Glutamatergic neuron (in vitro differentiated cells): Measurements from ENCODE around the gene C2CD5. TPM values are rescaled to one million over a fixed set of nuclear protein-coding genes. Genes with fewer than 3 reads are reported as not detected.
"Not testable (repeated sequence)": the region's sequence is repeated elsewhere in the genome, so short reads cannot be mapped to it uniquely, and the experiment has no call there.

Experiments used
- DNase-seq: peaks from one replicate; pipeline ENCODE4 v3.0.0; 2022
- H3K27ac Mint-ChIP-seq: one replicate; pipeline ENCODE4 v1.8.0; 2020; ENCODE audit warnings: mild to moderate bottlenecking, mixed read lengths, inconsistent platforms; ENCODE audit not compliant: unreplicated experiment
- H3K27me3 Mint-ChIP-seq: one replicate; pipeline ENCODE4 v1.8.0; 2020; ENCODE audit warnings: mild to moderate bottlenecking, moderate library complexity, mixed read lengths, inconsistent platforms; ENCODE audit not compliant: unreplicated experiment
- H3K36me3 Mint-ChIP-seq: one replicate; pipeline ENCODE4 v1.8.0; 2020; ENCODE audit warnings: mild to moderate bottlenecking, mixed read lengths, inconsistent platforms; ENCODE audit not compliant: unreplicated experiment
- H3K4me1 Mint-ChIP-seq: one replicate; pipeline ENCODE4 v1.8.0; 2020; ENCODE audit warnings: mild to moderate bottlenecking, low read depth, mixed read lengths, inconsistent platforms; ENCODE audit not compliant: unreplicated experiment
- H3K4me3 Mint-ChIP-seq: one replicate; pipeline ENCODE4 v1.8.0; 2020; ENCODE audit warnings: mild to moderate bottlenecking, mixed read lengths, inconsistent platforms; ENCODE audit not compliant: unreplicated experiment
- H3K9me3 Mint-ChIP-seq: one replicate; pipeline ENCODE4 v1.8.0; 2020; ENCODE audit warnings: mild to moderate bottlenecking, moderate library complexity, mixed read lengths, inconsistent platforms; ENCODE audit not compliant: unreplicated experiment
- total RNA-seq: library from RNA; stranded (reverse); fragmentation: NEBNext Ultra II Directional; extraction: Animal tissue kit (Norgen Biotek cat#: 25700); gene quantifications from one replicate; pipeline ENCODE4 v1.2.1, GENCODE V29; 2021; ENCODE audit not compliant: unreplicated experiment
- TF ChIP-seq, protein P1 (sequence below): fragments of 200-600 bp; sonication (generic); IDR thresholded peaks from one replicate; pipeline ENCODE4 v1.5.0; 2021; ENCODE audit not compliant: partially characterized antibody, unreplicated experiment

The C2CD5 gene
- total RNA-seq, 1 donor from 2014 or later = 104 TPM

DNA sequence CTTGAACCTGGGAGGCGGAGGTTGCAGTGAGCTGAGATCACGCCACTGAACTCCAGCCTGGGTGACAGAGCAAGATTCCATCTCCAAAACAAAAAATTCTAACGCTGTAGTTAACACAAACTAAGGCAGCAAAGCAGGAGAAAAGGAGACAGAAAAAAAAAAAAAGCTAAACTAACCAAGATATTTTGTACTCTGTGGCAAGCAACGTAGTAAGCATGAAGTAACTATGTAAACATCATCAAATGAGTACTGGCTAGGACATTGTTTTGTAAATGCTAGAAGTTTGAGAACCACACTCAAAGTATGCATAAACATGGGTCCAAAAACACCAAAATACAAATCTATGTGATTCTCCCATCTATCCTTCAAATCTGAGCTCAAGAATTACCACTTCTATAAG lies 44.2 kb downstream of the C2CD5 start:
- no peak for DNase-seq
- Mint-ChIP-seq H3K36me3 (no peaks in the 10 kb centered on the region), H3K27ac (no peak overlapping the region), H3K4me1 (peaks cover 2% of the 10 kb centered on the region), H3K4me3 (no peak overlapping the region), H3K27me3 (no peaks in the 10 kb centered on the region), H3K9me3 (no peaks in the 10 kb centered on the region)
- TF ChIP-seq, protein P1, sequence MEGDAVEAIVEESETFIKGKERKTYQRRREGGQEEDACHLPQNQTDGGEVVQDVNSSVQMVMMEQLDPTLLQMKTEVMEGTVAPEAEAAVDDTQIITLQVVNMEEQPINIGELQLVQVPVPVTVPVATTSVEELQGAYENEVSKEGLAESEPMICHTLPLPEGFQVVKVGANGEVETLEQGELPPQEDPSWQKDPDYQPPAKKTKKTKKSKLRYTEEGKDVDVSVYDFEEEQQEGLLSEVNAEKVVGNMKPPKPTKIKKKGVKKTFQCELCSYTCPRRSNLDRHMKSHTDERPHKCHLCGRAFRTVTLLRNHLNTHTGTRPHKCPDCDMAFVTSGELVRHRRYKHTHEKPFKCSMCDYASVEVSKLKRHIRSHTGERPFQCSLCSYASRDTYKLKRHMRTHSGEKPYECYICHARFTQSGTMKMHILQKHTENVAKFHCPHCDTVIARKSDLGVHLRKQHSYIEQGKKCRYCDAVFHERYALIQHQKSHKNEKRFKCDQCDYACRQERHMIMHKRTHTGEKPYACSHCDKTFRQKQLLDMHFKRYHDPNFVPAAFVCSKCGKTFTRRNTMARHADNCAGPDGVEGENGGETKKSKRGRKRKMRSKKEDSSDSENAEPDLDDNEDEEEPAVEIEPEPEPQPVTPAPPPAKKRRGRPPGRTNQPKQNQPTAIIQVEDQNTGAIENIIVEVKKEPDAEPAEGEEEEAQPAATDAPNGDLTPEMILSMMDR = no peak

GRCh38 chr12:22499445-22499844 lies 44.9 kb downstream of the C2CD5 start:
- H3K36me3 Mint-ChIP-seq = no peaks in the 10 kb centered on the region
- no peaks in the 10 kb centered on the region for H3K27me3 Mint-ChIP-seq
- H3K4me3 Mint-ChIP-seq = no peak overlapping the region
- no peaks in the 10 kb centered on the region for H3K9me3 Mint-ChIP-seq
- no peak overlapping the region for H3K27ac Mint-ChIP-seq
- TF ChIP-seq, protein P1 = no peak
- no peak for DNase-seq
- H3K4me1 Mint-ChIP-seq = peaks cover 2% of the 10 kb centered on the region

GRCh38 chr12:22494319-22494718 lies 50.0 kb downstream of the C2CD5 start:
- DNase-seq = no peak
- Mint-ChIP-seq H3K27me3 (no peaks in the 10 kb centered on the region), H3K27ac (no peak overlapping the region), H3K9me3 (no peaks in the 10 kb centered on the region), H3K4me3 (no peak overlapping the region), H3K36me3 (no peaks in the 10 kb centered on the region), H3K4me1 (peaks cover 2% of the 10 kb centered on the region)
- TF ChIP-seq, protein P1 = no peak

GRCh38 chr12:22491034-22491433 lies 53.3 kb downstream of the C2CD5 start:
- TF ChIP-seq, protein P1 = no peak
- H3K9me3 Mint-ChIP-seq = no peaks in the 10 kb centered on the region

GRCh38 chr12:22488478-22488877 lies 55.9 kb downstream of the C2CD5 start:
- H3K27me3 Mint-ChIP-seq = no peaks in the 10 kb centered on the region
- no peak for DNase-seq
- H3K27ac Mint-ChIP-seq = no peak overlapping the region
- no peak overlapping the region for H3K4me3 Mint-ChIP-seq
- H3K4me1 Mint-ChIP-seq = no peaks in the 10 kb centered on the region
- TF ChIP-seq, protein P1 = no peak
- no peaks in the 10 kb centered on the region for H3K36me3 Mint-ChIP-seq
- no peaks in the 10 kb centered on the region for H3K9me3 Mint-ChIP-seq

More at GRCh38 chr12:22491034-22491433, 53.3 kb downstream of the C2CD5 start:
- Mint-ChIP-seq H3K27me3 (no peaks in the 10 kb centered on the region), H3K27ac (peak overlapping the region; percentile 13), H3K36me3 (no peaks in the 10 kb centered on the region), H3K4me1 (no peaks in the 10 kb centered on the region), H3K4me3 (no peak overlapping the region)
- DNase-seq = no peak

- not testable (repeated sequence) for H3K27me3 Mint-ChIP-seq, H3K4me3 Mint-ChIP-seq, H3K9me3 Mint-ChIP-seq, H3K27ac Mint-ChIP-seq, DNase-seq, H3K36me3 Mint-ChIP-seq, H3K4me1 Mint-ChIP-seq
These were observed 56.7 kb downstream of the C2CD5 start for GRCh38 chr12:22487683-22488082.
